ENCODE results near the gene C1orf159. TPM values are rescaled to one million over a fixed set of nuclear protein-coding genes. Genes with fewer than 3 reads are reported as not detected.

The C1orf159 gene
- total and polyA plus RNA-seq, 2 donors (not counting 1 experiment from before 2014, with no cell fraction given): 23.0 to 25.6 TPM

DNA sequence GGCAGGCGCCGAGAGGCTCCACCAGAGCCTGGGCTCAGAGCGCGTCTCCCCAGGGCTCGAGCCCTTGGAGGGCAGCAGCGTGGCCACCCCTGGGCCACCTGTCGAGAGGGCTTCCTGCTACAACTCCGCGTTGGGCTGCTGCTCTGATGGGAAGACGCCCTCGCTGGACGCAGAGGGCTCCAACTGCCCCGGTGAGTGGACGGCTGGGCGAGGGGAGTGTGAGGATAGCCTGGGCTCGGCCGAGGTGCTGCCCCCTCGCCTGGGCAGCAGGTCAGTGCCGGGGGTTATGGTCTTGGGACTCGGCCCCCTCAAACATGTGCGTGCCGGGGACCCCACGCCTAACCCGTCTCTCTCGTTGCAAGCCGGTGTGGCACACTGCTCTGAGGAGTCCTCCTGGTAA, 69.1 kb downstream of the C1orf159 start:
- WGBS (ENCODE audit: insufficient coverage): 94% methylated on average over 26 of the region's 26 CpGs

DNA sequence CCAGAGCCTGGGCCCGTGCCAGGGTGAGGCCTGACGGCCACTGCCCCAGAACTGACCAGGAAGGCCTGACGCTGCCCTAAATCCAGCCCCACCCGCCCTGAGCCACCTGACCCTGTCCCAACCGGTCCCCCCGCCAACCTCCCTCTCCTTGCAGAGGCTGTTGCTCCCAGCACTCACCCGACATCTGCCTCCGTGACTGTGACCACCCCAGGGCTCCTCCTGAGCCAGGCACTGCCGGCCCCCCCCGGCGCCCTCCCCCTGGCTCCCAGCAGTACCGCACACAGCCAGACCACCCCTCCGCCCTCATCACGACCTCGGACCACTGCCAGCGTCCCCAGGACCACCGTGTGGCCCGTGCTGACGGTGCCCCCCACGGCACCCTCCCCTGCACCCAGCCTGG, 69.6 kb downstream of the C1orf159 start:
- H2AFZ ChIP-seq (ENCODE audit: insufficient read depth, low read depth, low read length, poor library complexity, severe bottlenecking): no peak overlapping the region
- DNase-seq: no peak
- H3K27ac Mint-ChIP-seq: no peak overlapping the region
- no peak overlapping the region for H3K27ac ChIP-seq (ENCODE audit: low read length in 2 of 2)
- no peak for TF ChIP-seq EZH2 (IDR thresholded peaks at IDR 0.05; ENCODE audit: borderline replicate concordance, insufficient read depth, low read depth, low read length, poor library complexity, severe bottlenecking)
- TF ChIP-seq, protein P1, sequence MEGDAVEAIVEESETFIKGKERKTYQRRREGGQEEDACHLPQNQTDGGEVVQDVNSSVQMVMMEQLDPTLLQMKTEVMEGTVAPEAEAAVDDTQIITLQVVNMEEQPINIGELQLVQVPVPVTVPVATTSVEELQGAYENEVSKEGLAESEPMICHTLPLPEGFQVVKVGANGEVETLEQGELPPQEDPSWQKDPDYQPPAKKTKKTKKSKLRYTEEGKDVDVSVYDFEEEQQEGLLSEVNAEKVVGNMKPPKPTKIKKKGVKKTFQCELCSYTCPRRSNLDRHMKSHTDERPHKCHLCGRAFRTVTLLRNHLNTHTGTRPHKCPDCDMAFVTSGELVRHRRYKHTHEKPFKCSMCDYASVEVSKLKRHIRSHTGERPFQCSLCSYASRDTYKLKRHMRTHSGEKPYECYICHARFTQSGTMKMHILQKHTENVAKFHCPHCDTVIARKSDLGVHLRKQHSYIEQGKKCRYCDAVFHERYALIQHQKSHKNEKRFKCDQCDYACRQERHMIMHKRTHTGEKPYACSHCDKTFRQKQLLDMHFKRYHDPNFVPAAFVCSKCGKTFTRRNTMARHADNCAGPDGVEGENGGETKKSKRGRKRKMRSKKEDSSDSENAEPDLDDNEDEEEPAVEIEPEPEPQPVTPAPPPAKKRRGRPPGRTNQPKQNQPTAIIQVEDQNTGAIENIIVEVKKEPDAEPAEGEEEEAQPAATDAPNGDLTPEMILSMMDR (IDR thresholded peaks at IDR 0.05): no peak
- H3K4me2 ChIP-seq (replicated peaks; ENCODE audit: low read depth, low read length, poor library complexity, severe bottlenecking): no peak overlapping the region
- H3K4me1 ChIP-seq (ENCODE audit: control insufficient read depth in 2 of 2, insufficient read depth in 2 of 2, low read length in 2 of 2): no peaks in the 10 kb centered on the region
- CTCF ChIA-PET: no interaction called here
- H3K27me3 ChIP-seq (replicated peaks in 1 of 4; ENCODE audit: control extremely low read depth in 1 of 4, control insufficient read depth in 3 of 4, insufficient read depth in 4 of 4, low read length in 3 of 4): peaks cover 0 to 2% (median 0%) of the 10 kb centered on the region in 4 experiments
- POLR2A ChIA-PET: no interaction called here
- no peaks in the 10 kb centered on the region for H3K36me3 ChIP-seq (replicated peaks in 1 of 2; ENCODE audit: control extremely low read depth in 1 of 2, control insufficient read depth in 1 of 2, extremely low read depth in 1 of 2, insufficient read depth in 2 of 2, low read length in 1 of 2)
- H3K27me3 Mint-ChIP-seq: no peaks in the 10 kb centered on the region
- intact Hi-C loops (cut with micrococcal nuclease): no loop called here
- peaks cover 4% of the 10 kb centered on the region for H3K4me1 Mint-ChIP-seq
- H3K79me2 ChIP-seq (ENCODE audit: control insufficient read depth, insufficient read depth, low read length): no peaks in the 10 kb centered on the region
- no peaks in the 10 kb centered on the region for H4K20me1 ChIP-seq (ENCODE audit: control insufficient read depth, insufficient read depth, low read length, poor library complexity, severe bottlenecking)
- H3K4me3 Mint-ChIP-seq: no peak overlapping the region
- 91% methylated on average over 18 of the region's 20 CpGs for WGBS (ENCODE audit: insufficient coverage)
- no peak overlapping the region for H3K4me3 ChIP-seq (ENCODE audit: control extremely low read depth in 1 of 5, extremely low read depth in 1 of 5, insufficient read depth in 1 of 5, low read depth in 2 of 5, low read length in 4 of 5)
- no peak overlapping the region for H3K9ac ChIP-seq (ENCODE audit: low read length)
- ATAC-seq (ENCODE audit: low read depth): no peak
- peaks cover 0 to 7% (median 0%) of the 10 kb centered on the region in 3 donors for H3K9me3 ChIP-seq (ENCODE audit: control extremely low read depth in 1 of 3, control insufficient read depth in 2 of 3, insufficient read depth in 1 of 3, low read length in 2 of 3)
- H3K9me3 Mint-ChIP-seq (ENCODE audit: insufficient read depth): no peaks in the 10 kb centered on the region

More for the DNA sequence above, 69.1 kb downstream of the C1orf159 start:
- ChIA-PET CTCF (no interaction called here), POLR2A (no interaction called here)
- H4K20me1 ChIP-seq (ENCODE audit: control insufficient read depth, insufficient read depth, low read length, poor library complexity, severe bottlenecking): no peaks in the 10 kb centered on the region
- no peak overlapping the region for H3K4me3 ChIP-seq (ENCODE audit: control extremely low read depth in 1 of 5, extremely low read depth in 1 of 5, insufficient read depth in 1 of 5, low read depth in 2 of 5, low read length in 4 of 5)
- intact Hi-C loops (cut with micrococcal nuclease): no loop called here
- ATAC-seq (ENCODE audit: low read depth) (no peak), DNase-seq (no peak)
- Mint-ChIP-seq H3K4me3 (no peak overlapping the region), H3K27me3 (no peaks in the 10 kb centered on the region), H3K4me1 (peaks cover 4% of the 10 kb centered on the region), H3K27ac (no peak overlapping the region), H3K9me3 (ENCODE audit: insufficient read depth) (no peaks in the 10 kb centered on the region)
- H3K27me3 ChIP-seq (replicated peaks in 1 of 4; ENCODE audit: control extremely low read depth in 1 of 4, control insufficient read depth in 3 of 4, insufficient read depth in 4 of 4, low read length in 3 of 4): peaks cover 0 to 2% (median 0%) of the 10 kb centered on the region in 4 experiments
- no peak overlapping the region for H3K4me2 ChIP-seq (replicated peaks; ENCODE audit: low read depth, low read length, poor library complexity, severe bottlenecking)
- H3K36me3 ChIP-seq (replicated peaks in 1 of 2; ENCODE audit: control extremely low read depth in 1 of 2, control insufficient read depth in 1 of 2, extremely low read depth in 1 of 2, insufficient read depth in 2 of 2, low read length in 1 of 2): no peaks in the 10 kb centered on the region
- no peaks in the 10 kb centered on the region for H3K79me2 ChIP-seq (ENCODE audit: control insufficient read depth, insufficient read depth, low read length)
- H3K9ac ChIP-seq (ENCODE audit: low read length): no peak overlapping the region
- H3K27ac ChIP-seq (ENCODE audit: low read length in 2 of 2): no peak overlapping the region
- no peak overlapping the region for H2AFZ ChIP-seq (ENCODE audit: insufficient read depth, low read depth, low read length, poor library complexity, severe bottlenecking)
- TF ChIP-seq, protein P1 (IDR thresholded peaks at IDR 0.05): no peak
- no peak for TF ChIP-seq EZH2 (IDR thresholded peaks at IDR 0.05; ENCODE audit: borderline replicate concordance, insufficient read depth, low read depth, low read length, poor library complexity, severe bottlenecking)
- H3K4me1 ChIP-seq (ENCODE audit: control insufficient read depth in 2 of 2, insufficient read depth in 2 of 2, low read length in 2 of 2): no peaks in the 10 kb centered on the region
- H3K9me3 ChIP-seq (ENCODE audit: control extremely low read depth in 1 of 3, control insufficient read depth in 2 of 3, insufficient read depth in 1 of 3, low read length in 2 of 3): peaks cover 0 to 7% (median 0%) of the 10 kb centered on the region in 3 donors
